ENCODE measurements around the gene AQP7. TPM values are rescaled to one million over a fixed set of nuclear protein-coding genes. Genes with fewer than 3 reads are reported as not detected.

Gene AQP7
- polyA plus RNA-seq, 1 of the 3 experiments (the other 2 are of a cell fraction) = 0.05 TPM

DNA sequence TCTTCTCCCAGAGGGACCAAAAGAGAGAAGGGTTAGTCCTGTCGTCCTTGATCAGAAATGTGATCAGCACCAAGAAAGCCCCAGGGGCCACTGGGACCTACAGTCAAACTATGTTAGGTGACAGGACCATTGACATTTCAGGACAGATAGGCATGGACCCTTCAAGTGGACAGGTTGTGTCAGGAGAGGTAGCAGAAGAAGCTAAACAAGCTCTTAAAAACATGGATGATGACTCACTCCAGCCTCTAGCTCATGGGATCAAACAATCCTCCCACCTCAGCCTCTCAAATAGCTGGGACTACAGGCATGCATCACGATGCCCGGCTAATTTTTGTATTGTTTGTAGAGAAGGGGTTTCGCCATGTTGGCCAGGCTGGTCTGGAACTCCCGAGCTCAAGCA lies 47.3 kb upstream of the AQP7 start:
- no peak for TF ChIP-seq TAF1 (IDR thresholded peaks at IDR 0.05; ENCODE audit: borderline replicate concordance, low read depth, low read length)
- no peak for TF ChIP-seq TEAD4 (IDR thresholded peaks at IDR 0.05; ENCODE audit: borderline replicate concordance, insufficient read depth)
- H3K4me1 ChIP-seq (ENCODE audit: control insufficient read depth in 1 of 2, insufficient read depth in 2 of 2, low read depth in 1 of 2, low read length in 1 of 2) = peaks cover 0 to 22% of the 10 kb centered on the region in 2 experiments; a peak in 1 of 4 replicates
- 80% methylated on average over 5 of the region's 5 CpGs for WGBS (ENCODE audit: low lambda C conversion rate)
- CTCF ChIA-PET = interaction anchor here (1.6 to 10.1 kb wide), 6 partner anchors 10 to 75 kb away, joined by 4 to 135 read pairs (median 10); no protein-coding TSS in a partner anchor
- no peaks in the 10 kb centered on the region for H3K79me2 ChIP-seq (ENCODE audit: insufficient read depth)
- H3K4me3 ChIP-seq (ENCODE audit: low read depth in 2 of 2, low read length in 1 of 2) = no peak overlapping the region
- no peak overlapping the region for H3K4me2 ChIP-seq
- H3K27ac ChIP-seq (ENCODE audit: low read depth in 2 of 2, low read length in 1 of 2) = no peak overlapping the region
- no peak overlapping the region for H2AFZ ChIP-seq (ENCODE audit: low read depth)
- H3K9me3 ChIP-seq = no peaks in the 10 kb centered on the region
- no peaks in the 10 kb centered on the region for H3F3A ChIP-seq (replicated peaks; ENCODE audit: insufficient read depth)
- no peaks in the 10 kb centered on the region; the same call in 1 of the 2 replicates for H3K27me3 ChIP-seq (ENCODE audit: insufficient read depth)
- no peak overlapping the region for H3K9ac ChIP-seq
- no peak for DNase-seq
- H4K20me1 ChIP-seq (ENCODE audit: insufficient read depth) = no peaks in the 10 kb centered on the region
- POLR2A ChIA-PET = interaction anchor here (1.2 kb wide), 1 partner anchor 12 kb away, joined by 3 read pairs; no protein-coding TSS in a partner anchor
- no peaks in the 10 kb centered on the region for H3K36me3 ChIP-seq (replicated peaks in 1 of 2; ENCODE audit: control insufficient read depth in 1 of 2, insufficient read depth in 2 of 2, low read length in 1 of 2)
- no peaks in the 10 kb centered on the region for H3K9me2 ChIP-seq

DNA sequence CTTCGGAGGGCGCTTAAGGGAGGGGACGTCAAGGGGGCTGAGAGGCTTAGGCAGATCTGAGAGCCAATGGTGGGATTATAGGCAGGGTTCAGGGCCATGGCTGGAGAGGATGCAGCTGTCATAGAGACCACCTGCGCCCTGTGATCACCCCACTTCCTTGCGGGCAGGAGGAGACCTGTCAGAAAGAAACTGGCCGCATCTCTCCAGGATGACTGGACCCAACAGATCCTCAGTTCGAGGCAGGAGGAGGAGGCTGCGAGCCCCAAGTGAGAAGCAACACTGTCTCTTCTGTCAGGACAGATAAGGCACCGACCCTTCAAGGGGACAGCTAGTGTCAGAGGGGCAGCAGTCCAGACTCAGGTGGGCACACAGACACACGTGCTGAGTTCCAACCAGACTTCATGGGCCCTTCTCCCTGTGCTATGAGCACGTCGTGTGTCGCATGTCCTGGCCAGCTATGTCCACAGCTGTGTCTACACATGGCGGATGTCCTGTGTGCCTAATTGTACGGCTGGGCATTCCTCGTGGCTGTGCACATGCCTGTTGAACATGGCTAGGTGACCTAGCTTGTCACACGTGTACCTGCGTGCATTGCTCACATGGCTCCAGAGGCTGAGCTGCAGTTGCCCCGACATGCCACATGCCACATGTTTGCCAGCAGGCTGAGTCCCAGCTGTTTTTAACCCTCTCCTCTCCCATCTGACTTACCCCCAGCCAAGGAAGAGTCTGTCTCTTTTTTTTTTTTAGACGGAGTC lies 45.6 kb upstream of the AQP7 start:
- CTCF ChIA-PET = interaction anchor here (0.6 to 10.1 kb wide), 10 partner anchors 10 to 78 kb away, joined by 3 to 135 read pairs (median 6); no protein-coding TSS in a partner anchor
- POLR2A ChIA-PET = interaction anchor here (0.6 kb wide), 1 partner anchor 132 kb away, joined by 6 read pairs; no protein-coding TSS in a partner anchor
- no peak overlapping the region for H3K27ac ChIP-seq (ENCODE audit: low read depth in 2 of 2, low read length in 1 of 2)
- no peaks in the 10 kb centered on the region for H3K36me3 ChIP-seq (replicated peaks in 1 of 2; ENCODE audit: control insufficient read depth in 1 of 2, insufficient read depth in 2 of 2, low read length in 1 of 2)
- no peaks in the 10 kb centered on the region for H4K20me1 ChIP-seq (ENCODE audit: insufficient read depth)
- TF ChIP-seq, protein P1, sequence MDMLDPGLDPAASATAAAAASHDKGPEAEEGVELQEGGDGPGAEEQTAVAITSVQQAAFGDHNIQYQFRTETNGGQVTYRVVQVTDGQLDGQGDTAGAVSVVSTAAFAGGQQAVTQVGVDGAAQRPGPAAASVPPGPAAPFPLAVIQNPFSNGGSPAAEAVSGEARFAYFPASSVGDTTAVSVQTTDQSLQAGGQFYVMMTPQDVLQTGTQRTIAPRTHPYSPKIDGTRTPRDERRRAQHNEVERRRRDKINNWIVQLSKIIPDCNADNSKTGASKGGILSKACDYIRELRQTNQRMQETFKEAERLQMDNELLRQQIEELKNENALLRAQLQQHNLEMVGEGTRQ (IDR thresholded peaks at IDR 0.05; ENCODE audit: borderline replicate concordance, low read depth, low read length) = no peak
- TF ChIP-seq, protein P2, sequence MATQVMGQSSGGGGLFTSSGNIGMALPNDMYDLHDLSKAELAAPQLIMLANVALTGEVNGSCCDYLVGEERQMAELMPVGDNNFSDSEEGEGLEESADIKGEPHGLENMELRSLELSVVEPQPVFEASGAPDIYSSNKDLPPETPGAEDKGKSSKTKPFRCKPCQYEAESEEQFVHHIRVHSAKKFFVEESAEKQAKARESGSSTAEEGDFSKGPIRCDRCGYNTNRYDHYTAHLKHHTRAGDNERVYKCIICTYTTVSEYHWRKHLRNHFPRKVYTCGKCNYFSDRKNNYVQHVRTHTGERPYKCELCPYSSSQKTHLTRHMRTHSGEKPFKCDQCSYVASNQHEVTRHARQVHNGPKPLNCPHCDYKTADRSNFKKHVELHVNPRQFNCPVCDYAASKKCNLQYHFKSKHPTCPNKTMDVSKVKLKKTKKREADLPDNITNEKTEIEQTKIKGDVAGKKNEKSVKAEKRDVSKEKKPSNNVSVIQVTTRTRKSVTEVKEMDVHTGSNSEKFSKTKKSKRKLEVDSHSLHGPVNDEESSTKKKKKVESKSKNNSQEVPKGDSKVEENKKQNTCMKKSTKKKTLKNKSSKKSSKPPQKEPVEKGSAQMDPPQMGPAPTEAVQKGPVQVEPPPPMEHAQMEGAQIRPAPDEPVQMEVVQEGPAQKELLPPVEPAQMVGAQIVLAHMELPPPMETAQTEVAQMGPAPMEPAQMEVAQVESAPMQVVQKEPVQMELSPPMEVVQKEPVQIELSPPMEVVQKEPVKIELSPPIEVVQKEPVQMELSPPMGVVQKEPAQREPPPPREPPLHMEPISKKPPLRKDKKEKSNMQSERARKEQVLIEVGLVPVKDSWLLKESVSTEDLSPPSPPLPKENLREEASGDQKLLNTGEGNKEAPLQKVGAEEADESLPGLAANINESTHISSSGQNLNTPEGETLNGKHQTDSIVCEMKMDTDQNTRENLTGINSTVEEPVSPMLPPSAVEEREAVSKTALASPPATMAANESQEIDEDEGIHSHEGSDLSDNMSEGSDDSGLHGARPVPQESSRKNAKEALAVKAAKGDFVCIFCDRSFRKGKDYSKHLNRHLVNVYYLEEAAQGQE (IDR thresholded peaks at IDR 0.05; ENCODE audit: low read depth, low read length) = no peak
- TF ChIP-seq NFIC (IDR thresholded peaks at IDR 0.05; ENCODE audit: borderline replicate concordance) (no peak), MXI1 (IDR thresholded peaks at IDR 0.05; ENCODE audit: low read depth, low read length) (no peak), YY1 (IDR thresholded peaks at IDR 0.05; ENCODE audit: low read depth) (no peak), SMC3 (IDR thresholded peaks at IDR 0.05; ENCODE audit: low read depth, low read length) (no peak), TCF12 (IDR thresholded peaks at IDR 0.05) (no peak), FOSL2 (IDR thresholded peaks at IDR 0.05; ENCODE audit: borderline replicate concordance, low read depth) (no peak)
- TF ChIP-seq, protein P3, sequence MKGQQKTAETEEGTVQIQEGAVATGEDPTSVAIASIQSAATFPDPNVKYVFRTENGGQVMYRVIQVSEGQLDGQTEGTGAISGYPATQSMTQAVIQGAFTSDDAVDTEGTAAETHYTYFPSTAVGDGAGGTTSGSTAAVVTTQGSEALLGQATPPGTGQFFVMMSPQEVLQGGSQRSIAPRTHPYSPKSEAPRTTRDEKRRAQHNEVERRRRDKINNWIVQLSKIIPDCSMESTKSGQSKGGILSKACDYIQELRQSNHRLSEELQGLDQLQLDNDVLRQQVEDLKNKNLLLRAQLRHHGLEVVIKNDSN (IDR thresholded peaks at IDR 0.05; ENCODE audit: borderline replicate concordance, low read depth) = no peak
- TF ChIP-seq, protein P4, sequence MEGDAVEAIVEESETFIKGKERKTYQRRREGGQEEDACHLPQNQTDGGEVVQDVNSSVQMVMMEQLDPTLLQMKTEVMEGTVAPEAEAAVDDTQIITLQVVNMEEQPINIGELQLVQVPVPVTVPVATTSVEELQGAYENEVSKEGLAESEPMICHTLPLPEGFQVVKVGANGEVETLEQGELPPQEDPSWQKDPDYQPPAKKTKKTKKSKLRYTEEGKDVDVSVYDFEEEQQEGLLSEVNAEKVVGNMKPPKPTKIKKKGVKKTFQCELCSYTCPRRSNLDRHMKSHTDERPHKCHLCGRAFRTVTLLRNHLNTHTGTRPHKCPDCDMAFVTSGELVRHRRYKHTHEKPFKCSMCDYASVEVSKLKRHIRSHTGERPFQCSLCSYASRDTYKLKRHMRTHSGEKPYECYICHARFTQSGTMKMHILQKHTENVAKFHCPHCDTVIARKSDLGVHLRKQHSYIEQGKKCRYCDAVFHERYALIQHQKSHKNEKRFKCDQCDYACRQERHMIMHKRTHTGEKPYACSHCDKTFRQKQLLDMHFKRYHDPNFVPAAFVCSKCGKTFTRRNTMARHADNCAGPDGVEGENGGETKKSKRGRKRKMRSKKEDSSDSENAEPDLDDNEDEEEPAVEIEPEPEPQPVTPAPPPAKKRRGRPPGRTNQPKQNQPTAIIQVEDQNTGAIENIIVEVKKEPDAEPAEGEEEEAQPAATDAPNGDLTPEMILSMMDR (IDR thresholded peaks at IDR 0.05) = no peak
- no peaks in the 10 kb centered on the region; the same call in 1 of the 2 replicates for H3K27me3 ChIP-seq (ENCODE audit: insufficient read depth)
- H3K4me2 ChIP-seq = peak overlapping the region; percentile 82
- H3K4me1 ChIP-seq (ENCODE audit: control insufficient read depth in 1 of 2, insufficient read depth in 2 of 2, low read depth in 1 of 2, low read length in 1 of 2) = peaks cover 0 to 21% of the 10 kb centered on the region in 2 experiments; a peak in 1 of 4 replicates
- peak overlapping the region; percentile 95 for H2AFZ ChIP-seq (ENCODE audit: low read depth)
- DNase-seq = no peak
- H3K9ac ChIP-seq = no peak overlapping the region
- WGBS (ENCODE audit: low lambda C conversion rate) = 49% methylated on average over 17 of the region's 20 CpGs
- no peaks in the 10 kb centered on the region for H3K9me2 ChIP-seq
- H3K4me3 ChIP-seq (ENCODE audit: low read depth in 2 of 2, low read length in 1 of 2) = peak overlapping the region; percentile 37 to 48; a peak in 3 of 4 replicates
- H3K79me2 ChIP-seq (ENCODE audit: insufficient read depth) = no peaks in the 10 kb centered on the region
- H3F3A ChIP-seq (replicated peaks; ENCODE audit: insufficient read depth) = no peaks in the 10 kb centered on the region
- no peaks in the 10 kb centered on the region for H3K9me3 ChIP-seq

Measured in SK-N-SH (cell line).